Islet precursor cell (in vitro differentiated cells): Measurements from ENCODE around the gene ULBP3.
"Not testable (repeated sequence)": the region's sequence is repeated elsewhere in the genome, so short reads cannot be mapped to it uniquely, and the experiment has no call there.

ENCODE experiments used
- DNase-seq: peaks from one replicate; pipeline ENCODE4 v3.0.0-alpha.2; 2018

ULBP3 gene

DNA sequence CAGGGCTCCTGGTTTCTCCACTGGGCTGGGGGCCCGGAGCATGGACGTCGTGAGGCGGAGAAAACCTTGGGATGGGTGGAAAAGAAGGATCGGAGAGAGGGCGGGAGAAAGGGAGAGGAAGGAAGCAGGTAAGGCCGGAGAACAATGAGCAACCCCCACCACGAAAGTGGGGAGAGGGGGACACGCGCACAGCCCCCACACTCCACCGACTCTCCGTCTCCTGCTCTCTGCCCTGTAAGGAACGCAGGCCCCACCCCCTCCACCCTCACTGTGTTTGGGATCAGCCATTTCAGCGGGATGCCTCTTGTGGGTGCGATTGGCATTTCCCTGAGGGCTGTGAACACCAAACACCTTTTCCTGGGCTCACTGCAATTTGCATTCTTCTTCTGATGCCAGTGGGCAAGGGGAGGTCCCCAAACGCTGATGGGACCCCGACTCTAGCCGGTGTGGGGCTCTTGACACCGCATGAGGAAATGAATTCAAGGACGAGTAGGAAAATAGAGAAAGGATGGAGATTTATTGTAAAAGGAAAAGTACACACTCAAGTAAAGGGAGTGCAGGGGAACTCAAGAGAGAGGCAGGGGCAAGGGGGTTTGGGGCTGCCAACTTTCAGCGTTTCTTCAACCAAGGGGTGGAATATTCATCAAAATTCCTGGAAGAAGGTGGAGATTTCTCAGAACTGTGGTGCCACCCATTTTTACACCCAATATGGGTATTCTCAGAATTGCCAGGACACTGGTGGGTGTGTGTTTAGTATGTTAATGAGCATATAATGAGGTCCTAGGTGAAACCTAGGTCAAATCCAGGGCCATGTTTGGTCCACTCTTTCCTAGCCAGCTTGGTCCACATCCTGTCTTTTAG is 30.5 kb downstream of the ULBP3 start:
- peak; percentile 55 for DNase-seq

DNA sequence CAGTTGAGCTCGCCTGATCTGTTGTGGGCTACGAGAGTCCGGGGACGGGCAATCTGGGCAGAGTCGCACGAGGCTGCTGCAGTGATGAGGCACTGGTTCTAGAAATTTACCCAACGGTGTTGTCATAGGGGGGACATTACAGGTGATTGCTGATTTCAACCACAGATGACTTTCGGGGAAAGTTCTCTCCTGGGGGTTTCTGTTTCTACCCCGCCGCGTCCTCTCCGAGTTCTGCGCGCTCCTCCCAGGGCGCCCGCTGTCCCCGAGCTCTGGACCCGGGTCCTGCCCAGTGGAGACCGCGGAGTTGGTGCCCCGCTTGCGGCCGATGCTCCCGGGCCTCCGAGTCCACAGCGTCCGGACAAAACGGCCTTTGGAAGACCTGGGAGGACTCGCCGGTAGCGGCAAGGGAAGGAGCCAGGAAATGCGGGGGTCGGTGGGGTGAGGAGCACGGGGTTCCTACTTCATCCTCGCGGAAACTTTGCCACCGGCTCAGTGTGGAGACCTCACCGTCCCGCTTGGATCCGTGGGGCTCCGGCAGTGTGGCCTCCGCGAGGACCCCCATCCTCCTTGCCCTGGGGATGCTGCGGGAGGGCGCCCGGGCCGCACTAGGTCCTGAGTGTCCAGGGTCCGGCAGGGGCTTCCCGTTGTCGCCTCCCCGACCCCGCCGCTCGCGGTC is 31.3 kb downstream of the ULBP3 start:
- peak; percentile 42 for DNase-seq

DNA sequence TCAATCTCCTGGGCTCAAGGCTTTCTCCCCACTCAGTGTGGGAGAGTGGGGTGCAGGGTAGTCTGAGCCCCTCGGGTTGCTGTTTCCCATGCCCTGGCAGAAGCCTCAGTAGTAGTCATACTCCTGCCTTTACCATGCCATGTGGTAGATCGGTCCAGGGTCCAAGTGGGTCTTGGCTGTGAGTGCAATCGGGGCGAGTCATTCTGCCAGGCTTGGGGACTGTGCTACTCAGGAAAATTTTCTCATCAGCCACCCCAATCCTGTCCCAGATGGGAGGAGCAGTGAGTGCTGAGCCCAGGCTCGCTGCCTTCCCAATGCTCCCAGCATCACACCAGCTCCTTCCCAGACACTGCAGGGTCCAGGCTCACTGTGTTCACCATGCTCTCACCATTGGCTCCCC is 32.8 kb downstream of the ULBP3 start:
- DNase-seq = no peak

GRCh38 chr6:150033207-150033771 is 35.6 kb downstream of the ULBP3 start:
- peak; percentile 37 for DNase-seq

DNA sequence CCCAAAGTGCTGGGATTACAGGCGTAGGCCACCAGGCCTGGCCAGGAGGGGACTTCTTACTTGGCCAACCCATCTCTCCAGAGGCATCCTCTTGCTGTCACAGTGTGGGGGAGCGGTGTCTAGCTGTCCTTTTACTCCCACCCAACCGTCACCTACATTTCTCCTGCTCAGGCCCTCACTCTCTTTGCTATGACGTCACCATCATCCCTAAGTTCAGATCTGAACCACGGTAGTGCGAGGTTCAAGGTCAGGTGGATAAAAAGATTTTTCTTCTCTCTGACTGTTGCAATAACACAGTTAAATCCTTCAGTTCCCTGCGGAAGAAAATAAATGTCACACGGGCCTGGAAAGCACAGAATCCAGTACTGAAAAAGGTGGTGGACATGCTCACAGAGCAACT is 36.3 kb downstream of the ULBP3 start:
- DNase-seq = peak; percentile 22

- no peak for DNase-seq
Measured at GRCh38 chr6:150030611-150031010, 38.3 kb downstream of the ULBP3 start.

DNA sequence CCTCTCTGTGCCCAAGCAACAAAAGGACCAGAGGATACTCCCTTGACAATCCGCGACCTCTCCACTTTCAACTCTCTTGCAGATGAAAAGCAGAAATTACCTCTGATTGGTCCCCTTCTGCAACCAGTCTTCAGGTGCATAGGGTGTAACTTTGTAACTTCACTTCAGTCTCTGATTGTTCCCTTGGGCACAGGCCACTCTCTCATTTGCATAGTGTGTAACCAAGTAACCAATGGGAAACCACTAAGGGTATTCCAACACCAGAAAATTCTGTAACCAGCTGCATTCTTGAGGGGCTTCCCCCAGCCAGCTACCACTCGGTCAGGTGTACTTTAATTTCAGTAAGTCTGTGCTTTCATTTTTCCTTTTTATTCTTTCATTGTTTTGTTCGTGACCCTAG is 39.2 kb downstream of the ULBP3 start:
- peak; percentile 38 for DNase-seq

GRCh38 chr6:150029276-150029675 is 39.6 kb downstream of the ULBP3 start:
- peak; percentile 40 for DNase-seq

GRCh38 chr6:150028799-150029198 is 40.1 kb downstream of the ULBP3 start:
- peak; percentile 32 for DNase-seq

GRCh38 chr6:150027806-150028565 is 40.9 kb downstream of the ULBP3 start:
- DNase-seq = peak; percentile 34

- DNase-seq = peak; percentile 56
Measured at GRCh38 chr6:150026976-150027805, 41.7 kb downstream of the ULBP3 start.

- no peak for DNase-seq
Measured at GRCh38 chr6:150025201-150025917, 43.6 kb downstream of the ULBP3 start, which contains the start of gene RAET1L. Gene RAET1L (minus strand): TSS chr6:150025532. CDS start chr6:150025471, 61 bp downstream.

- DNase-seq = no peak
Measured at GRCh38 chr6:150024646-150025155, 44.2 kb downstream of the ULBP3 start.

- not testable (repeated sequence) for DNase-seq
Measured at GRCh38 chr6:150024021-150024420, 44.9 kb downstream of the ULBP3 start.

GRCh38 chr6:150021870-150022269 is 47.1 kb downstream of the ULBP3 start:
- not testable (repeated sequence) for DNase-seq

GRCh38 chr6:150018846-150019580 is 49.9 kb downstream of the ULBP3 start:
- peak; percentile 24 for DNase-seq

DNA sequence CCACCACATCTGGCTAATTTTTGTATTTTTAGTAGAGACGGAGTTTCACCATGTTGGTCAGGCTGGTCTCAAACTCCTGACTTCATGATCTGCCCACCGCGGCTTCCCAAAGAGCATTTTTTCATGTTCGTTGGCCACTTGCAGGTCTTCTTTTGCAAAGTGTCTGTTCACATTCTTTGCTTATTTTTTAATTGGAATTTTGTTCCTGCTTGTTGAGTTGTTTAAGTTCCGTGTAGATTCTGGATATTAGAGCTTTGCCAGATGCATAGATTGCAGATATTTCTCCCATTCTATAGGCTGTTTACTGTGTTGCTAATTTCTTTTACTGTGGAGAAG is 51.8 kb downstream of the ULBP3 start:
- DNase-seq = not testable (repeated sequence)

DNA sequence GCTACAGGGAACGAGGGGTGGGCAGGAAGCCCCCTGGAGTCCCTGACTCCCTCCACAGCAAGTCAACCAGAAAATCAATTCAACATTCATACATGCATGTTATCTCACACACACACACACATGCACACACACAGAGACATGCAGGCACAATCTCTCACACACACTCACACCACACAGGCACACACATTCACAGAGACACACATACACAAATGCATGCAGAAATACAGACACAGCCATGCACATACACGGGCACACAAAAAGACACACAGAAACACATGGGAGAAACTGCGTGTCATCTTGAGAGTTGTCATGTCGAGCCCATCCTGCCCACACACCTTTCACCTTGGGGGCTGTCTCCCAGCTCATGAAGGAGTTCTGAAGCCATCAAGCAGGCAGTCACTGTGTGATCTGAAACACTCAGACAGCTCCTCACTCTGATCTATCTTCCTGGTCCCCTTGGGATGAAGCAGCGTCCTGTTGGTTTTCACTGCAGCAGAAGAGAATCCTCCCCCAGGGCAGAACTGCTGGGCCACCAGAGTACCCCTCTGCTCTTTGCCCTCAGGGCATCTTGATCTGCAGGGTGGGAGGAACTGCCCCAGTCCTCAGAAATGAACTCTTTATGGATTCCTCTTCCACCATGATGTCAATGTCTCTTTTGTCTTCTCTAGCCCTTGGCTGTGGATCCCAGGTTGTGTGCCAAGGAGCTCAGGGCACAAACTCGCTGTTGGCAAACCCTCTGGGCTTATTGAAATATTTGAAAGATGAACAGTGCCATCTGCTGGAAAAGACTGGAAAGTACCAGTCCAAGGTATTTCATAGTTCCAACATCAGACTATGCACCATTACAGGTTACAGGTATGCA is 52.4 kb downstream of the ULBP3 start:
- peak; percentile 56 for DNase-seq

- DNase-seq = peak; percentile 44
Measured at GRCh38 chr6:150015281-150016001, 53.5 kb downstream of the ULBP3 start.
